A204.1 (cell line): ENCODE data around the gene RNF5.
"Not testable (repeated sequence)": the region's sequence is repeated elsewhere in the genome, so short reads cannot be mapped to it uniquely, and the experiment has no call there.

Experiments used
- FAIRE-seq: peaks from 2 replicates; lab custom pipeline; 2012; peaks lifted over from hg19 to GRCh38; lab: Jason Lieb, UNC

RNF5 gene

GRCh38 chr6:32177788-32178546, at the start of gene RNF5:
Gene RNF5, plus strand, starts transcription at chr6:32178405. Its CDS starts 107 bp downstream, at chr6:32178512.
- FAIRE-seq = peak; percentile 98

GRCh38 chr6:32128751-32129296, 49.4 kb upstream of the RNF5 start:
- FAIRE-seq = no peak

GRCh38 chr6:32129297-32130088, 48.7 kb upstream of the RNF5 start:
- FAIRE-seq = no peak

GRCh38 chr6:32131439-32131948, 46.7 kb upstream of the RNF5 start:
- FAIRE-seq = no peak

- no peak for FAIRE-seq
These were observed 46.1 kb upstream of the RNF5 start for GRCh38 chr6:32132110-32132509.

GRCh38 chr6:32133786-32134185, 44.4 kb upstream of the RNF5 start:
- FAIRE-seq = no peak

- FAIRE-seq = no peak
These were observed 40.8 kb upstream of the RNF5 start for GRCh38 chr6:32137454-32137853.

GRCh38 chr6:32139590-32139989, 38.6 kb upstream of the RNF5 start:
- FAIRE-seq = no peak

- no peak for FAIRE-seq
These were observed 37.7 kb upstream of the RNF5 start for GRCh38 chr6:32140420-32141046.

- FAIRE-seq = not testable (repeated sequence)
These were observed 34.0 kb upstream of the RNF5 start for GRCh38 chr6:32144238-32144637.

- no peak for FAIRE-seq
These were observed 31.9 kb upstream of the RNF5 start for GRCh38 chr6:32146287-32146686.

GRCh38 chr6:32146687-32147086, 31.5 kb upstream of the RNF5 start:
- no peak for FAIRE-seq

GRCh38 chr6:32147401-32148132, 30.6 kb upstream of the RNF5 start:
- no peak for FAIRE-seq

- no peak for FAIRE-seq
These were observed 29.7 kb upstream of the RNF5 start for GRCh38 chr6:32148289-32149091.

- FAIRE-seq = no peak
These were observed 29.0 kb upstream of the RNF5 start for GRCh38 chr6:32149092-32149755.

GRCh38 chr6:32149932-32150870, 28.0 kb upstream of the RNF5 start:
- no peak for FAIRE-seq

- no peak for FAIRE-seq
These were observed 26.9 kb upstream of the RNF5 start for GRCh38 chr6:32151181-32151862.

- no peak for FAIRE-seq
These were observed 26.1 kb upstream of the RNF5 start, which contains the start of gene PRRT1 for GRCh38 chr6:32151863-32152768. Gene PRRT1, minus strand, starts transcription at chr6:32151939. Its CDS starts 112 bp downstream, at chr6:32151827.
